Iris pigment epithelial cell (primary cell): Measurements from ENCODE around the gene CXCL9.
"Not testable (repeated sequence)": the region's sequence is repeated elsewhere in the genome, so short reads cannot be mapped to it uniquely, and the experiment has no call there.

Experiments
- DNase-seq: peaks from one replicate; pipeline ENCODE4 v3.0.0-alpha.2; 2011; ENCODE audit warnings: low read depth

Gene CXCL9

GRCh38 chr4:76007089-76007862 is at the start of gene CXCL9:
Gene CXCL9, minus strand, starts transcription at chr4:76007509. Its CDS starts 60 bp downstream, at chr4:76007449.
- DNase-seq: no peak

- no peak for DNase-seq
Measured at GRCh38 chr4:76055421-76055820, 48.1 kb upstream of the CXCL9 start.

GRCh38 chr4:76055016-76055415 is 47.7 kb upstream of the CXCL9 start:
- no peak for DNase-seq

- DNase-seq: no peak
Measured at GRCh38 chr4:76053730-76054129, 46.4 kb upstream of the CXCL9 start.

GRCh38 chr4:76050560-76051050 is 43.3 kb upstream of the CXCL9 start:
- DNase-seq: not testable (repeated sequence)

- not testable (repeated sequence) for DNase-seq
Measured at GRCh38 chr4:76049860-76050416, 42.6 kb upstream of the CXCL9 start.

- DNase-seq: not testable (repeated sequence)
Measured at GRCh38 chr4:76044686-76045085, 37.4 kb upstream of the CXCL9 start.

- DNase-seq: not testable (repeated sequence)
Measured at GRCh38 chr4:76043306-76043705, 36.0 kb upstream of the CXCL9 start.

GRCh38 chr4:76042241-76042998 is 35.1 kb upstream of the CXCL9 start:
- DNase-seq: peak; percentile 50

- DNase-seq: no peak
Measured at GRCh38 chr4:76036855-76037254, 29.5 kb upstream of the CXCL9 start.

GRCh38 chr4:76035799-76036380 is 28.6 kb upstream of the CXCL9 start, which contains the start of gene CXCL11:
Gene CXCL11, minus strand, starts transcription at chr4:76036070. Its CDS starts 83 bp downstream, at chr4:76035987.
- peak; percentile 11 for DNase-seq

- no peak for DNase-seq
Measured at GRCh38 chr4:76035141-76035540, 27.8 kb upstream of the CXCL9 start.

GRCh38 chr4:76029300-76029699 is 22.0 kb upstream of the CXCL9 start:
- DNase-seq: no peak

- peak; percentile 16 for DNase-seq
Measured at GRCh38 chr4:76028350-76028765, 21.0 kb upstream of the CXCL9 start.

GRCh38 chr4:76024065-76024464 is 16.8 kb upstream of the CXCL9 start:
- DNase-seq: no peak

GRCh38 chr4:76023389-76023788 is 16.1 kb upstream of the CXCL9 start, which contains the start of gene CXCL10:
Gene CXCL10, minus strand, starts transcription at chr4:76023497. Its CDS starts 66 bp downstream, at chr4:76023431.
- peak; percentile 57 for DNase-seq

- no peak for DNase-seq
Measured at GRCh38 chr4:76022677-76023076, 15.4 kb upstream of the CXCL9 start.

GRCh38 chr4:76022031-76022430 is 14.7 kb upstream of the CXCL9 start:
- no peak for DNase-seq

GRCh38 chr4:76017056-76017686 is 9.9 kb upstream of the CXCL9 start:
- no peak for DNase-seq

- no peak for DNase-seq
Measured at GRCh38 chr4:76016393-76016792, 9.1 kb upstream of the CXCL9 start.

- DNase-seq: no peak
Measured at GRCh38 chr4:76013540-76013939, 6.2 kb upstream of the CXCL9 start.

- peak; percentile 20 for DNase-seq
Measured at GRCh38 chr4:76012388-76012801, 5.1 kb upstream of the CXCL9 start.
